ENCODE measurements around the gene TCL1B. TPM values are rescaled to one million over a fixed set of nuclear protein-coding genes. Genes with fewer than 3 reads are reported as not detected.

TCL1B gene
- total RNA-seq, 1 experiment from 2014 or later = not detected

GRCh38 chr14:95697764-95698163 lies 11.5 kb downstream of the TCL1B start:
- Mint-ChIP-seq H3K27ac (ENCODE audit: unreplicated experiment) (no peak overlapping the region), H3K27me3 (ENCODE audit: insufficient read depth, unreplicated experiment) (peaks cover 25% of the 10 kb centered on the region), H3K9me3 (ENCODE audit: unreplicated experiment) (no peaks in the 10 kb centered on the region), H3K4me3 (ENCODE audit: unreplicated experiment) (no peak overlapping the region), H3K36me3 (ENCODE audit: insufficient read depth, unreplicated experiment) (no peaks in the 10 kb centered on the region), H3K4me1 (ENCODE audit: low read depth, unreplicated experiment) (no peaks in the 10 kb centered on the region)
- ChIA-PET POLR2A (no interaction called here), CTCF (no interaction called here)
- no peaks in the 10 kb centered on the region for H3K36me3 ChIP-seq (ENCODE audit: control insufficient read depth, insufficient read depth, low read length)
- H3K4me3 ChIP-seq (ENCODE audit: low read depth, low read length) = no peak overlapping the region
- intact Hi-C loops (cut with micrococcal nuclease; ENCODE audit: unreplicated experiment) = no loop called here
- H3K4me1 ChIP-seq = no peaks in the 10 kb centered on the region
- H3K9me3 ChIP-seq = no peaks in the 10 kb centered on the region
- TF ChIP-seq CTCF (IDR thresholded peaks at IDR 0.05; ENCODE audit: insufficient read depth in 1 of 2, low read depth in 1 of 2, low read length in 1 of 2, severe bottlenecking in 1 of 2, unreplicated experiment in 1 of 2) = no peak
- DNase-seq = no peak
- BruUV-seq (replicated peaks) = no TSS peak
- H3K27me3 ChIP-seq (replicated peaks; ENCODE audit: control insufficient read depth, insufficient read depth, low read length) = no peaks in the 10 kb centered on the region; the same call in none of the 2 replicates

GRCh38 chr14:95698287-95698686 lies 12.1 kb downstream of the TCL1B start:
- CTCF ChIA-PET = no interaction called here
- no peaks in the 10 kb centered on the region for H3K9me3 Mint-ChIP-seq (ENCODE audit: unreplicated experiment)
- H3K4me1 Mint-ChIP-seq (ENCODE audit: low read depth, unreplicated experiment) = no peaks in the 10 kb centered on the region
- H3K9me3 ChIP-seq = no peaks in the 10 kb centered on the region
- POLR2A ChIA-PET = no interaction called here
- intact Hi-C loops (cut with micrococcal nuclease; ENCODE audit: unreplicated experiment) = no loop called here
- TF ChIP-seq CTCF (IDR thresholded peaks at IDR 0.05; ENCODE audit: insufficient read depth in 1 of 2, low read depth in 1 of 2, low read length in 1 of 2, severe bottlenecking in 1 of 2, unreplicated experiment in 1 of 2) = no peak
- H3K36me3 Mint-ChIP-seq (ENCODE audit: insufficient read depth, unreplicated experiment) = no peaks in the 10 kb centered on the region
- no peaks in the 10 kb centered on the region for H3K4me1 ChIP-seq
- DNase-seq = no peak
- H3K27me3 ChIP-seq (replicated peaks; ENCODE audit: control insufficient read depth, insufficient read depth, low read length) = no peaks in the 10 kb centered on the region; the same call in none of the 2 replicates
- H3K4me3 Mint-ChIP-seq (ENCODE audit: unreplicated experiment) = no peak overlapping the region
- BruUV-seq (replicated peaks) = no TSS peak
- H3K36me3 ChIP-seq (ENCODE audit: control insufficient read depth, insufficient read depth, low read length) = no peaks in the 10 kb centered on the region
- no peak overlapping the region for H3K27ac Mint-ChIP-seq (ENCODE audit: unreplicated experiment)
- H3K27me3 Mint-ChIP-seq (ENCODE audit: insufficient read depth, unreplicated experiment) = peaks cover 27% of the 10 kb centered on the region
- H3K4me3 ChIP-seq (ENCODE audit: low read depth, low read length) = no peak overlapping the region

GRCh38 chr14:95699412-95699811 lies 13.2 kb downstream of the TCL1B start:
- no peak for DNase-seq
- Mint-ChIP-seq H3K27me3 (ENCODE audit: insufficient read depth, unreplicated experiment) (peaks cover 28% of the 10 kb centered on the region), H3K9me3 (ENCODE audit: unreplicated experiment) (no peaks in the 10 kb centered on the region), H3K27ac (ENCODE audit: unreplicated experiment) (no peak overlapping the region), H3K36me3 (ENCODE audit: insufficient read depth, unreplicated experiment) (no peaks in the 10 kb centered on the region), H3K4me1 (ENCODE audit: low read depth, unreplicated experiment) (no peaks in the 10 kb centered on the region), H3K4me3 (ENCODE audit: unreplicated experiment) (no peak overlapping the region)
- no TSS peak for BruUV-seq (replicated peaks)
- H3K9me3 ChIP-seq = no peaks in the 10 kb centered on the region
- no peak for TF ChIP-seq CTCF (IDR thresholded peaks at IDR 0.05; ENCODE audit: insufficient read depth in 1 of 2, low read depth in 1 of 2, low read length in 1 of 2, severe bottlenecking in 1 of 2, unreplicated experiment in 1 of 2)
- H3K27me3 ChIP-seq (replicated peaks; ENCODE audit: control insufficient read depth, insufficient read depth, low read length) = no peaks in the 10 kb centered on the region; the same call in none of the 2 replicates
- no peaks in the 10 kb centered on the region for H3K4me1 ChIP-seq
- H3K4me3 ChIP-seq (ENCODE audit: low read depth, low read length) = no peak overlapping the region
- intact Hi-C loops (cut with micrococcal nuclease; ENCODE audit: unreplicated experiment) = no loop called here
- POLR2A ChIA-PET = no interaction called here
- CTCF ChIA-PET = no interaction called here
- H3K36me3 ChIP-seq (ENCODE audit: control insufficient read depth, insufficient read depth, low read length) = no peaks in the 10 kb centered on the region
